ENCODE data around the gene ASPA.
"Not testable (repeated sequence)": the region's sequence is repeated elsewhere in the genome, so short reads cannot be mapped to it uniquely, and the experiment has no call there.

Gene ASPA

GRCh38 chr17:3510090-3510489, 34.3 kb downstream of the ASPA start:
- no peak for DNase-seq

DNA sequence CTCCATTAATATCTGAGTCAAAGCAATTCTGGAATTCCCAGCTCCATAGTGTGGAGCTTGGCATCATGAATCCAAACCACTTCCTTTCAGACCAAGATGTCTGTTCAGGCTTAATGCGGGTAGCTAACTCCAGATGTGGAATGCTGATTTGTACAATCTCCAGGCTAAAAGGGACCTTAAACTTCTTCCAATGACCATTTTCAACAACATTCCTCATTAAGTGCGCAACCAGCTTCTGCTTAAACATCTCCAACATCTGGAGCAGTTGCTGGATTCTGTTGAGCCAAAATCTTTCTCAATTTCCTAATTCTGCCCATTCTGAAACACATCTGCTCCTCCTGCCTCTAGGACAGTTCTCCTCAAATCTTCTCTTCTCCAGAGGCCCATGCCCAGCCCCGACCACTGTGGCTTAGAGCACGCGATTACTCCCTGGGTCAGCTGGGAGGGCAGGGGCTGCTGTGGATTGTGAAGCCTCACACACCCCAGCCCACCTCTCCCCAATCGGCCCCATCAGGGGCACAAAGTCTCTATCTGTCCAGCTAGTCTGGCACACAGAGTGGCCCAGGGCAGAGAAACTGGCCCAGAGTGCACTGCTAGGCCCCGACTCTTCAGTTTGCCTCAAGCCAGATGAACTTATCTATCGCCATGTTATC, 36.2 kb downstream of the ASPA start:
- no peak for DNase-seq

DNA sequence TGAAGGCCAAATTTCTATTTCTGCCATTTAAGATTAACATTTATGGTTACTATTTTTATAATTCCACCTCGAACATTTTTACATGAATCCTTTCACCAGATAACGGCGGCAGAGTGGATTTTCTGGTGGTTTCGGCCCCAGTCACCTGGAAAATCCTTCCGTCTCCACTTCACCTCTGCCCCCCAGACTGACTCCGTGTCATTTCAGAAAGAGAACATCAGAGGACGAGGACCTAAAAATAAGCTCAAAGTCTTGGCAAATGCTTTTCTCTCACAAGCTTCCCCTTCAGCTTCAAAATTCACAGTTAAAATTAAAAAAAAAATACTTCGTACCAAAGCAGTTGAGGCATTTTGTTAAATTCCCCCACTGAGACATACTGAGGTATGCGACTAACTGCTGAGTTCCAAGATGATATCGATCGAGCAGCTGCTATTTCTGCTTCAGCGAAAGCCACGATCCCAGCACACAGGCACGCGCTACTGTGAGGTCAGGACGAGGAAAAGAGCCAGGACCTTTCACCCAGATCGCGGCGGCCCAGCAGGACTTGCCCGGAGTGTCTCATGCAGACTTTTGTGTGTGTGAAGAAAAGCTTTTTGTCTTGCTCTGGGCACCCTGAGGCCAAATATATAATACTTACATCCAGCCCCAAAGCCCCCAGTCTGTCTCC, 36.8 kb downstream of the ASPA start:
- no peak for DNase-seq

GRCh38 chr17:3513305-3514035, 37.7 kb downstream of the ASPA start:
- DNase-seq = no peak

DNA sequence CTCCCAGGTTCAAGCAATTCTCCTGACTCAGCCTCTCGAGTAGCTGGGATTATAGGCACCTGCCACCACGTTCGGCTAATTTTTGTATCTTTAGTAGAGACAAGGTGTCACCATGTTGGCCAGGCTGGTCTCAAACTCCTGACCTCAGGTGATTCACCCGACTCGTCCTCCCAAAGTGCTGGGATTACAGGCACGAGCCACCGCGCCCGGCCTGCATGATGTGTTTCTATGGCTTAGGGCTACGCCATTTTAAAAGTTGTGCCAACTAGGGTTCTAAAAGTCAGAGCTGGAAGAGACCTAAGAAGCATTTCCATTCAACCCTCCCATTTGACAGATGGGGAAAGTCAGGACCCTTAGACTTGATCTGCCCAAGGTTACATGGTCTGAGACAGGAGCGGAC, 38.4 kb downstream of the ASPA start:
- not testable (repeated sequence) for DNase-seq

GRCh38 chr17:3514873-3515272, 39.1 kb downstream of the ASPA start:
- no peak for DNase-seq

- not testable (repeated sequence) for DNase-seq
Observed at GRCh38 chr17:3519472-3519871, 43.7 kb downstream of the ASPA start.

DNA sequence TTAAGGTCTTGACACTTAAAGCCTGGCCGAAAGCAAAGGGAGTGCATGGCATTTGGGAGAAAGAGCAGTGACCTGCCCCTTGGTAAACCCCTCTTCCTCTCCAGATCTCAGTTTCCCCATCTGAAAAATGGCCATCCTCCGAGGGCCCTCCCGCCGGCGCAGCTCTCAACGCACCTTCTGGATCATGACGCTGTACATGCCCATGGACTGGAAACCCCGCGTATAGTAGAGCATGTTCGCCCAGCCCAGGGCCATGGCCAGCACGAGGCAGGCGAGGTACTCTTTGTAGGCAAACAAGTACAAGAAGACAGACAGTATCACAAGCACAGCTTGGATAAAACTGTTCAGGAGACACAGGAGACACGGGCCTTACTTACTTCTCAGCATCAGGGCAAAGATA, 48.2 kb downstream of the ASPA start:
- no peak for DNase-seq

GRCh38 chr17:3526491-3526890, 50.7 kb downstream of the ASPA start:
- DNase-seq = no peak

- no peak for DNase-seq
Observed at GRCh38 chr17:3526971-3527370, 51.2 kb downstream of the ASPA start.

DNA sequence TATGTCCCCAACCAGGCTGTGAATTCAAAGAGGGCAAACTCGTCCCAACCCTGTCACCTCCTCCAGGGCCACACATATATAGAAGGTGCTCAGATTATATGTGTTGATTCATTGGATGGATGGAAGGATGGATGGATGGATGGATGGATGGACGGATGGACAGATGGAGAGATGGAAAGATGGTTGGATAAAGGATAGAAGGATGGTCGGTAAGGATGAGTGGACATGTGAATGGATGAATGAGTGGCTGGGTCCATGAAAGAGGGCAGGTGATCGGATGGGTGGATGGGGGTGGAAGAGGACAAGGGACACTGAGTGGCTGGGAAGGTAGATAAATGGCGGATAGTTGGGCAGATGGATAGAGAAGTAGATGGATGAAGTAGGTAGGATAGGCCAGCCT, 51.7 kb downstream of the ASPA start:
- no peak for DNase-seq

DNA sequence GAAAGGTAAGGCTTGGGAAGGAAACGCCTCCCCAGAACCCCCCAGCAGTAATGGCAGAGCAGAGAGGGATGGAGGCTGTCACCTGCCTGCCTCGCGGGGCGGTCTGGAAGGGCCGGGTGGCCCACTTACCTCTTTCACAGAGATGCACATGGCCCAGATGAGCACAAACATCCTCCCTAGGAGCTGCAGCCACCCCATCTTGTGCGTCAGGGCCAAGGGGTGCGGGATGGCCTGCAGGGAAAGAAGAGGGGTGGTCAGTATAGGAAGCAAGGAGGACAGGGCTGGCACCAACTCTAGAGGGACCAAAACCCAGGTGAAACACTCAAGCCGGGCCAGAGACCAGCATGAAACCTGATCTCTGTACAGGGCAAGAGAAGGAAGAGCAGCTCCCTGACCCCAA, 52.1 kb downstream of the ASPA start:
- DNase-seq = no peak

GRCh38 chr17:3528403-3528851, 52.6 kb downstream of the ASPA start:
- no peak for DNase-seq

GRCh38 chr17:3528880-3529511, 53.2 kb downstream of the ASPA start:
- DNase-seq = no peak

DNA sequence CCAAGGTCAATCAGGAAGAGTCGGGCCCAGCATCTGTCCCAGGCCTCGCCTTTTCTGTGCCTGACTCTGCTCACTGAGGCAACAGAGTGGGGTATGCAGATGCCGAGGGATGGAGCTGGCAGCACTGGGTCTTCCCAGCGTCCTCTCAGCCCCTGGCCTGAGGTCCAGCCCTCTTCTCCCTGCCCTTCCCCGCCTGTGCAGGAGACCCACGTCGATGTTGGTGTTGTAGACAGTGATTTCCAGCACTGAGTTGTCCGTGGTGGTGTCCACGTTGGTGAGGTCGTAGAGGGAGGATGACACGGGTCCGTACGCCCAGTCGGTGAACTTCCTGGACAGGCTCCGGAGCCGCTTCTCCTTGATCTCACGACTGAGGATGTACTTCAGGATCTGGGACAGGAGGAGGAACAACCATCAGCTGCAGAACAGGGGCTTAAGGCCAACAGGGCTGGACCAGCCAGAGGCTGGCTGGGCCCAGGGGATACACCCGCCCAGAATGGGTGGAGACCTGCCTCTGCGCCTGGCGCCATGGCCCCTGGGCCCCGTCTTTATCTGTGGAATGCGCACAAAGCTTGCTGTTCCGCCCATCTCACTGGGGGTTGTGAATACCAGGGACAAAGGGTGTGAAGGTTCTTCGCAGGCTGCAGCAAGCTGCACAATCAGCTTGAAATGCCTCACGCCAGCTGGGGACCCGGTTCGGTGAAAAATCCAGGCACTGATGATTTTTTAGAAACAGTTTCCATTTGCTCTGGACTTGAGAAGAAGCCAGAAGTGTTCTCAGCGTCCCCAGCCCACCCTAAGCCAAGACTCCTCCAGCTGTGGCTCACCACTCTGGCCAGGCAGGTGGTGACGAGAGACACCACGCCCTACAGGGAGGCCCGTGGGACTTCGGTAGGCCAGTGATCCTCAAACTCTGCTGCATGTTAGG, 54.3 kb downstream of the ASPA start:
- no peak for DNase-seq

GRCh38 chr17:3531266-3532101, 55.7 kb downstream of the ASPA start:
- no peak for DNase-seq

GRCh38 chr17:3532106-3532858, 56.5 kb downstream of the ASPA start:
- DNase-seq = no peak

GRCh38 chr17:3532859-3533142, 57.0 kb downstream of the ASPA start:
- no peak for DNase-seq

DNA sequence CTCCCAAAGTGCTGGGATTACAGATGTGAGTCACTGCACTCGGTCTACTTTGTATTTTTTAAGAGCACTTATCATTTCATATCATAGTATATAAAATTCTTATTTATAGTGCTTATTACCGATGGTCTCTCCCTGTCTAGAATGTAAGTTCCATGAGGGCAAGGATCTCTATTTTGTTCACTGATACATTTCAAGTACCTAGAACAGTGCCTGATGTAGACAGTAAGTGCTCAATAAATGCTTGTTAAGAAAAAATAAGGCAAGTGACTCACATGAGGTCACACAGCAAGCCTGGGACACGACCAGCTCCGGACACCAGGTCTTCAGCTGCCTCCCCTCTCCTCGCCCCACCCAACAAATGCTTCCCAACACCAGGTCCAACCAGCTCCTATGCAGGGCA, 58.0 kb downstream of the ASPA start:
- DNase-seq = no peak

GRCh38 chr17:3534881-3535252, 59.1 kb downstream of the ASPA start:
- DNase-seq = no peak
